K562 (cell line): ENCODE measurements around the gene SLC22A8. TPM values are rescaled to one million over a fixed set of nuclear protein-coding genes. Genes with fewer than 3 reads are reported as not detected.

Source experiments
- ATAC-seq: fragments of 200-7000 bp; cut with Tn5 transposase; 3 replicates; pipeline ENCODE4 v1.9.1; 2020; ENCODE audit warnings: moderate library complexity
- BruUV-seq: library from RNA; stranded (reverse); fragments of 400-500 nt; replicated peaks from 2 replicates; lab custom pipeline; 2021; lab: Mats Ljungman, UMichigan
- CTCF ChIA-PET: fragments of 300-600 bp; formaldehyde crosslinking; extraction: SDS; loops from one replicate; lab custom pipeline; 2021; ENCODE audit warnings: low intra/inter-chr PET ratio; lab: Yijun Ruan, JAX
- POLR2A ChIA-PET: fragments of 300-600, 350-650 bp; sonication (Branson Sonifier 250); formaldehyde crosslinking; extraction: SDS; loops from one replicate; lab custom pipeline; 2021; ENCODE audit warnings: antibody characterized with exemption, inconsistent platforms; lab: Yijun Ruan, JAX
- DNase-seq, 4 experiments: peaks; one replicate each; pipeline versions ENCODE4 v3.0.0 to v3.0.0-alpha.2; 2011 to 2018; ENCODE audit warnings: low spot score in 3 of 4, mixed read lengths in 3 of 4; ENCODE audit errors: extremely low read depth in 1 of 4
- FAIRE-seq: peaks from 2 replicates; lab custom pipeline; 2011; peaks lifted over from hg19 to GRCh38; lab: Jason Lieb, UNC
- H2AFZ ChIP-seq: 2 replicates; pipeline ENCODE4 v1.6.0; 2011; ENCODE audit warnings: low read depth, low read length, control low read depth, inconsistent platforms
- H3K27ac ChIP-seq: fragments of 200-600 bp; 3 replicates; pipeline ENCODE4 v1.8.0; 2011; ENCODE audit warnings: low read depth, mild to moderate bottlenecking, control low read depth, inconsistent platforms, low read length, moderate library complexity, mixed read lengths; ENCODE audit errors: extremely low read depth
- H3K27me3 ChIP-seq, 2 experiments: fragments of 300-600 bp in 1 of 2; 2 replicates in 1 of 2; 3 replicates in 1 of 2; pipeline versions ENCODE4 v1.6.0 to v1.8.0; 2011; ENCODE audit warnings: inconsistent platforms in 2 of 2, low read length in 2 of 2, mild to moderate bottlenecking in 1 of 2, mixed read lengths in 1 of 2, moderate library complexity in 1 of 2; ENCODE audit not compliant: control insufficient read depth in 2 of 2, insufficient read depth in 2 of 2
- H3K36me3 ChIP-seq: fragments of 300-600 bp; 3 replicates; pipeline ENCODE4 v1.8.0; 2011; ENCODE audit warnings: mild to moderate bottlenecking, low read length, inconsistent platforms; ENCODE audit not compliant: control insufficient read depth, insufficient read depth
- H3K4me1 ChIP-seq, 2 experiments: fragments of 200-600 bp in 1 of 2; replicated peaks in 1 of 2; 2 replicates in 1 of 2; 3 replicates in 1 of 2; pipeline versions ENCODE4 v1.5.1 to v1.8.0; 2011; ENCODE audit warnings: inconsistent platforms in 2 of 2, low read length in 2 of 2, mild to moderate bottlenecking in 1 of 2, mixed read lengths in 1 of 2, moderate library complexity in 1 of 2; ENCODE audit not compliant: control insufficient read depth in 2 of 2, insufficient read depth in 2 of 2
- H3K4me2 ChIP-seq: 2 replicates; pipeline ENCODE4 v1.6.1; 2011; ENCODE audit warnings: low read length, control low read depth, inconsistent platforms, mixed read lengths; ENCODE audit not compliant: insufficient read depth
- H3K4me3 ChIP-seq: fragments of 200-600 bp; sonication (generic), shearing (Covaris generic); 2 replicates; pipeline ENCODE4 v1.5.1; 2016; ENCODE audit warnings: control low read depth, inconsistent platforms
- H3K79me2 ChIP-seq: fragments of 200-600 bp; 3 replicates; pipeline ENCODE4 v1.8.0; 2011; ENCODE audit warnings: low read length, inconsistent platforms; ENCODE audit not compliant: control insufficient read depth, insufficient read depth
- H3K9ac ChIP-seq, 2 experiments: 2 replicates each; pipeline versions ENCODE4 v1.6.0 to v1.6.1; 2011; ENCODE audit warnings: low read depth in 2 of 2, low read length in 2 of 2, control low read depth in 1 of 2, inconsistent platforms in 1 of 2, mild to moderate bottlenecking in 1 of 2, mixed read lengths in 1 of 2; ENCODE audit not compliant: insufficient read depth in 1 of 2
- H3K9me1 ChIP-seq: one replicate; pipeline ENCODE4 v1.6.0; 2011; ENCODE audit warnings: inconsistent platforms, mild to moderate bottlenecking, low read length, moderate library complexity; ENCODE audit not compliant: control insufficient read depth, insufficient read depth
- H3K9me3 ChIP-seq: replicated peaks from 2 replicates; pipeline ENCODE4 v1.5.1; 2011; ENCODE audit warnings: low read depth, low read length, inconsistent platforms; ENCODE audit not compliant: control insufficient read depth, insufficient read depth
- H4K20me1 ChIP-seq: replicated peaks from 2 replicates; pipeline ENCODE4 v1.6.1; 2011; ENCODE audit warnings: low read length, inconsistent platforms, mixed read lengths; ENCODE audit not compliant: control insufficient read depth, insufficient read depth
- CHD1 ChIP-seq: fragments of 200-600 bp; sonication (generic); IDR thresholded peaks from one replicate; pipeline ENCODE4 v1.6.1; 2012; ENCODE audit warnings: mild to moderate bottlenecking, moderate library complexity, low read length, inconsistent platforms
- FOSL1 ChIP-seq: fragments of 200-800 bp; sonication (Bioruptor generic); conservative IDR thresholded peaks from 2 replicates; pipeline ENCODE4 v1.6.1; 2016; ENCODE audit warnings: missing genetic modification characterization, missing compliant biosample characterization
- MGA ChIP-seq: fragments of 450-650 bp; IDR thresholded peaks from 2 replicates; pipeline ENCODE4 v1.6.1; 2016; ENCODE audit warnings: mild to moderate bottlenecking, moderate library complexity
- RFX1 ChIP-seq: fragments of 450-650 bp; IDR thresholded peaks from 2 replicates; pipeline ENCODE4 v1.6.1; 2016; ENCODE audit warnings: mild to moderate bottlenecking, moderate library complexity
- SMARCA4 ChIP-seq: fragments of 450-650 bp; IDR thresholded peaks from 2 replicates; pipeline ENCODE4 v1.6.1; 2016
- SRSF1 ChIP-seq: fragments of 200-400 bp; formaldehyde crosslinking; IDR thresholded peaks from 2 replicates; pipeline ENCODE4 v1.6.1; 2017; ENCODE audit warnings: mild to moderate bottlenecking, low read depth, low read length, moderate library complexity
- ZBTB12 ChIP-seq: fragments of 250-450 bp; sonication (Bioruptor Pico); IDR thresholded peaks from 2 replicates; pipeline ENCODE4 v1.4.0; 2020
- WGBS: fragments of 100-300 bp; shearing (Covaris generic); methylation state at CpG from one replicate; pipeline ENCODE4 v1.1.6; 2016; ENCODE audit warnings: low coverage, mixed read lengths; ENCODE audit not compliant: insufficient coverage; ENCODE audit errors: missing lambda C conversion rate; 5-methylcytosine and 5-hydroxymethylcytosine counted together
- in situ Hi-C: fragments of 300-500 bp; cut with MboI; formaldehyde crosslinking; loops from 4 replicates; pipeline ENCODE4 v1.15.0; 2018; ENCODE audit warnings: inconsistent platforms, mixed read lengths
- intact Hi-C: fragments of 100-400 bp; cut with micrococcal nuclease; formaldehyde crosslinking; loops from 2 replicates; pipeline ENCODE4 v1.14.2; 2022
- polyA plus RNA-seq, 8 experiments: library from polyadenylated mRNA; depleted of rRNA in 4 of 8; stranded (reverse) in 5 of 8; unstranded in 3 of 8; fragments of >200 nt; fragmentation: Nextera tagmentation in 2 of 8; fragmentation: Illumina TruSeq in 1 of 8; extraction: Ambion mirVana in 2 of 8; extraction: Trizol in 1 of 8; gene quantifications; 2 replicates each; pipeline versions ENCODE4 v1.2.1 to v1.2.3, GENCODE V29; 2011 to 2014; ENCODE audit warnings: inconsistent platforms in 1 of 8, missing spikeins in 1 of 8
- total RNA-seq, 7 experiments: library from RNA; depleted of rRNA in 6 of 7; stranded (reverse); fragments of >200 nt in 6 of 7; fragmentation: Illumina TruSeq in 2 of 7; extraction: Trizol in 2 of 7; gene quantifications; 2 replicates each; pipeline versions ENCODE4 v1.2.1 to v1.2.3, GENCODE V29; 2011 to 2021; ENCODE audit warnings: low replicate concordance in 1 of 7

SLC22A8 gene
- total and polyA plus RNA-seq, 9 of the 15 experiments (the other 6 are each of a cell fraction or from before 2014, with no cell fraction given): not detected

GRCh38 chr11:62965574-62965973 is 50.1 kb downstream of the SLC22A8 start:
- ChIA-PET CTCF (no interaction called here), POLR2A (no interaction called here)
- H2AFZ ChIP-seq: no peak overlapping the region
- no peak overlapping the region for H3K9ac ChIP-seq
- no TSS peak for BruUV-seq
- H3K4me1 ChIP-seq: 0 out of 5 replicates have a peak, but pooled peaks cover 0 to 3% of the 10 kb centered on the region in 2 experiments
- no peak overlapping the region for H3K4me2 ChIP-seq
- in situ Hi-C loops (no loop called here), intact Hi-C loops (no loop called here)
- no peak overlapping the region for H3K4me3 ChIP-seq
- H3K27ac ChIP-seq: no peak overlapping the region
- FAIRE-seq (no peak), DNase-seq (peak in 1 of 4 experiments; percentile 12), ATAC-seq (no peak)
- no peaks in the 10 kb centered on the region; the same call in 1 of the 2 replicates for H4K20me1 ChIP-seq
- H3K27me3 ChIP-seq: peaks cover 0 to 4% of the 10 kb centered on the region in 2 experiments; a peak in 1 of 5 replicates
- H3K9me1 ChIP-seq: no peaks in the 10 kb centered on the region
- H3K9me3 ChIP-seq: no peaks in the 10 kb centered on the region; the same call in 1 of the 2 replicates
- no peaks in the 10 kb centered on the region for H3K79me2 ChIP-seq
- no peaks in the 10 kb centered on the region for H3K36me3 ChIP-seq
- 0% methylated on average over 2 of the region's 2 CpGs for WGBS
- no peak for TF ChIP-seq SRSF1
- no peak for TF ChIP-seq SMARCA4
- peak; percentile 42; the same call in 1 of the 2 replicates for TF ChIP-seq FOSL1 (tag)
- peak; percentile 57; the same call in 1 of the 2 replicates for TF ChIP-seq RFX1
- no peak for TF ChIP-seq MGA
- TF ChIP-seq ZBTB12 (CRISPR knock-in tag): no peak
- no peak for TF ChIP-seq CHD1
